ENCODE data around the gene CACNB2.

CACNB2 gene

DNA sequence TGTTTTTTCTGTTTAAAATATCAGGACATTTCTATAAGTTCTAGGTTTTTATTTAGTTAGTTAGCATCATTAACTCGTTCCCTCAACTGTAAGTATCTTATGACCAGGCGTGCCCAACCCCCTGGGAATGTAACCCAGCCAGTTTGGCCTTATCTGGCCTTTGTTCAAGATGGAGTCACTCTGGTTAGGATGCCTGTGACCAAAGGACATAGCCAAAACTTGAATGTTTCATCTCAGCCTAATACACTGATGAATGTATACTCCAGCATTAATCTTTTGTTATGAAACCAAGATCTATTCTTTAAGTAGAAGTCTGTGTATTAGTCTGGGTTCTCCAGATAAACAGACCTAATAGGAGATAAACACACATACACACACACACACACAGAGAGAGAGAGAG is 279.7 kb downstream of the CACNB2 start:
- no peak overlapping the region for H3K4me3 ChIP-seq (ENCODE audit: low read depth in 1 of 2, low read length in 1 of 2)
- TF ChIP-seq, protein P1, sequence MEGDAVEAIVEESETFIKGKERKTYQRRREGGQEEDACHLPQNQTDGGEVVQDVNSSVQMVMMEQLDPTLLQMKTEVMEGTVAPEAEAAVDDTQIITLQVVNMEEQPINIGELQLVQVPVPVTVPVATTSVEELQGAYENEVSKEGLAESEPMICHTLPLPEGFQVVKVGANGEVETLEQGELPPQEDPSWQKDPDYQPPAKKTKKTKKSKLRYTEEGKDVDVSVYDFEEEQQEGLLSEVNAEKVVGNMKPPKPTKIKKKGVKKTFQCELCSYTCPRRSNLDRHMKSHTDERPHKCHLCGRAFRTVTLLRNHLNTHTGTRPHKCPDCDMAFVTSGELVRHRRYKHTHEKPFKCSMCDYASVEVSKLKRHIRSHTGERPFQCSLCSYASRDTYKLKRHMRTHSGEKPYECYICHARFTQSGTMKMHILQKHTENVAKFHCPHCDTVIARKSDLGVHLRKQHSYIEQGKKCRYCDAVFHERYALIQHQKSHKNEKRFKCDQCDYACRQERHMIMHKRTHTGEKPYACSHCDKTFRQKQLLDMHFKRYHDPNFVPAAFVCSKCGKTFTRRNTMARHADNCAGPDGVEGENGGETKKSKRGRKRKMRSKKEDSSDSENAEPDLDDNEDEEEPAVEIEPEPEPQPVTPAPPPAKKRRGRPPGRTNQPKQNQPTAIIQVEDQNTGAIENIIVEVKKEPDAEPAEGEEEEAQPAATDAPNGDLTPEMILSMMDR (IDR thresholded peaks at IDR 0.05), result no peak
- H3K4me1 ChIP-seq (ENCODE audit: control insufficient read depth in 1 of 2, insufficient read depth in 1 of 2, low read depth in 1 of 2, low read length in 1 of 2), result no peaks in the 10 kb centered on the region
- no peaks in the 10 kb centered on the region for H3K9me3 ChIP-seq
- H3K27ac ChIP-seq, result no peak overlapping the region
- H3K36me3 ChIP-seq, result no peaks in the 10 kb centered on the region
- no peaks in the 10 kb centered on the region for H3K27me3 ChIP-seq

DNA sequence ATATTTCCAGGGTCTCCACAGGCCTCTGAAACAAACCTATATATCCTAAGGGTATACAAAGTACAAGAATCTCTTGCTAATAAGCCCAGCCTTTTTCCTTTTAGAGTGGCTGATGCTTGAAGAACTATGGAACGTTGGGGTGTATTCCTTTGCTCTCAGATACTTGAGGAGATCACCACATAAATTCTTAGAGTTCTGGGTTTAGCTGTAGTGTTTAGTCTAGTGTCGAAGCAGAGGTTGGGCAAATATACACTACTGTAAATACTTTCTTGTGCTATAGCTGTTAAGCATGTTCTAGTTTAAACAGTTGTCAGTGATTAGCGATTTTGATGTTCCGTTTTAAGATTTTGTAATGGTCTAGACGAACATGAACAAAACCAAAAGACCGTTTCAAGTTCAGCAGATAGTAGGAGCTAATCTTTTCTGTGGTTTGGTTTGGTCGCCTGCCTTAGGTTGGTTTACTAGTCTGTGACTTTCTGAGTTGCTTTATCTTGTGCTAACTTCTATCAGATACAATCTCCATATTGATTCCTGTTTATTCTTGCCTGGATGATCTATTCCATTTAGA is 281.6 kb downstream of the CACNB2 start:
- H3K36me3 ChIP-seq, result no peaks in the 10 kb centered on the region

DNA sequence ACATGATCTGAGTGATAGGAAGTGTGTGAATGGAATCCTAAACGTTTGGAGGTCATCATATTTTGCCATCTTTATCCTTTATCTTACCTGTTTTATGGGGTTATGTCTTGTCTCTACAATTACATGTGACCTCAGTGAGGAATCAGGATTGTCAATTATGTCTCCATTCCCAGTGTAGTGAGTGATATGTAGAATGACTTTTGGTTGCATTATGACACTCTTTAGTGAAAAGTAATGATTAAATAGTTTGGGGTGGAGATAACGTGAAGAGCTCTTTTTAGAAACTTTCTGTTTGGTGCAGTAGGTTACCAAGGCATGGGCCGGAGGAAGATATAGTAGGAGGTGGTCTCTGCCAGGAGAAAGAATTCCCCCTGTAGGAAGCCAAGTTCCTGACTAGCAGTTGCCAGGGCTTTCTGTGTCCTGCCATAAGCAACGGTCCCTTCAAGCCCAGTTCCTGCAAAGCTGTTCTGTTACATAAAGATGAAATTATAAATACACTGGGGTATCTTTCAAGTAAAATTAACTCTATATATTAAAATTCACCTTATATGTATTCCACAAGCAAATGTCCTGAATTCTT is 282.9 kb downstream of the CACNB2 start:
- Histone ChIP-seq H3K9me3 (no peaks in the 10 kb centered on the region), H3K4me1 (ENCODE audit: control insufficient read depth in 1 of 2, insufficient read depth in 1 of 2, low read depth in 1 of 2, low read length in 1 of 2) (no peaks in the 10 kb centered on the region), H3K4me3 (ENCODE audit: low read depth in 1 of 2, low read length in 1 of 2) (no peak overlapping the region), H3K36me3 (no peaks in the 10 kb centered on the region), H3K27me3 (no peaks in the 10 kb centered on the region), H3K27ac (no peak overlapping the region)
- TF ChIP-seq, protein P1 (IDR thresholded peaks at IDR 0.05), result no peak

More for the DNA sequence above, 281.6 kb downstream of the CACNB2 start:
- Histone ChIP-seq H3K4me1 (ENCODE audit: control insufficient read depth in 1 of 2, insufficient read depth in 1 of 2, low read depth in 1 of 2, low read length in 1 of 2) (no peaks in the 10 kb centered on the region), H3K4me3 (ENCODE audit: low read depth in 1 of 2, low read length in 1 of 2) (no peak overlapping the region), H3K27me3 (no peaks in the 10 kb centered on the region), H3K27ac (no peak overlapping the region), H3K9me3 (no peaks in the 10 kb centered on the region)
- TF ChIP-seq, protein P1 (IDR thresholded peaks at IDR 0.05), result no peak

DNA sequence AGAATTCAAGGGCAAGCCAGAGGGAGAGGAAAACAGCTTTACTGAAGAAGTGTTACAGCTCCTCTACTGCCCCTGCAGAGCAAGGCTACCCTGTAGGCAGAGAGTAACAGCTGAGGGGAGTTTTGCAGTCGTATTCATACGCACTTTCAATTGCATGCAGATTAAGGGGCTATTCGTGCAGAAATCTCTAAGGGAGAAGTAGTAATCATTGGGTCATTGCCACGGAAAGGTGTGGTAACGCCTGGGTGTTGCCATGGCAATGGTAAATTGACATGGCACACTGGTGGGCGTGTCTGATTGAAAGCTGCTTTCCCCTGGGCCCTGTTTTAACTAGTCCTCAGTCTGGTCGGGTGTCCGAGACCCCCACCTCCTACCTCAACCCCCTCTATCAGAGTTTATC is 284.0 kb downstream of the CACNB2 start:
- Histone ChIP-seq H3K27me3 (no peaks in the 10 kb centered on the region), H3K4me3 (ENCODE audit: low read depth in 1 of 2, low read length in 1 of 2) (no peak overlapping the region), H3K27ac (no peak overlapping the region), H3K36me3 (no peaks in the 10 kb centered on the region), H3K4me1 (ENCODE audit: control insufficient read depth in 1 of 2, insufficient read depth in 1 of 2, low read depth in 1 of 2, low read length in 1 of 2) (no peaks in the 10 kb centered on the region), H3K9me3 (no peaks in the 10 kb centered on the region)
- TF ChIP-seq, protein P1 (IDR thresholded peaks at IDR 0.05), result no peak

DNA sequence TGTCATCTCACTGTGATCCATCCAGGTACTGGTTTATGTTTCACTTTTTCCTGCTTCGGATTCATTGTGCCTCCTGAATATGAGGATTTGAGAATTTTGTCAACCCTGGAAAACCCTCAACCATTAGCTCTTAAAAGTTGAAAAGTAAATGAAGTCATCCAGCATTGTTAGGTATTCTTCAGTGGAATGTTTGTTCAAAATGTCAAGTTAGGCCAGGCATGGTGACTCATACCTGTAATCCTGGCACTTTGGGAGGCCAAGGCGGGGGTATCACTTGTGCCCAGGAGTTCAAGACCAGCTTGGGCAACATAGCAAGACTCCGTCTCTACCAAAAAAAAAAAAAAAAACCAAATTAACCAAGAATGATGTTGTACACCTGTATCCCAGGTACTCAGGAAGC is 289.1 kb downstream of the CACNB2 start:
- TF ChIP-seq, protein P1 (IDR thresholded peaks at IDR 0.05), result no peak
- H3K27me3 ChIP-seq, result no peaks in the 10 kb centered on the region
- H3K4me3 ChIP-seq (ENCODE audit: low read depth in 1 of 2, low read length in 1 of 2), result no peak overlapping the region
- H3K9me3 ChIP-seq, result no peaks in the 10 kb centered on the region
- no peak overlapping the region for H3K27ac ChIP-seq
- H3K36me3 ChIP-seq, result no peaks in the 10 kb centered on the region
- H3K4me1 ChIP-seq (ENCODE audit: control insufficient read depth in 1 of 2, insufficient read depth in 1 of 2, low read depth in 1 of 2, low read length in 1 of 2), result no peaks in the 10 kb centered on the region
